ENCODE data around the gene FOXL2NB.
A peak's percentile ranks its signal among the peaks of the same experiment; 100 is the strongest.
"Not testable (repeated sequence)": the region's sequence is repeated elsewhere in the genome, so short reads cannot be mapped to it uniquely, and the experiment has no call there.

The FOXL2NB gene

DNA sequence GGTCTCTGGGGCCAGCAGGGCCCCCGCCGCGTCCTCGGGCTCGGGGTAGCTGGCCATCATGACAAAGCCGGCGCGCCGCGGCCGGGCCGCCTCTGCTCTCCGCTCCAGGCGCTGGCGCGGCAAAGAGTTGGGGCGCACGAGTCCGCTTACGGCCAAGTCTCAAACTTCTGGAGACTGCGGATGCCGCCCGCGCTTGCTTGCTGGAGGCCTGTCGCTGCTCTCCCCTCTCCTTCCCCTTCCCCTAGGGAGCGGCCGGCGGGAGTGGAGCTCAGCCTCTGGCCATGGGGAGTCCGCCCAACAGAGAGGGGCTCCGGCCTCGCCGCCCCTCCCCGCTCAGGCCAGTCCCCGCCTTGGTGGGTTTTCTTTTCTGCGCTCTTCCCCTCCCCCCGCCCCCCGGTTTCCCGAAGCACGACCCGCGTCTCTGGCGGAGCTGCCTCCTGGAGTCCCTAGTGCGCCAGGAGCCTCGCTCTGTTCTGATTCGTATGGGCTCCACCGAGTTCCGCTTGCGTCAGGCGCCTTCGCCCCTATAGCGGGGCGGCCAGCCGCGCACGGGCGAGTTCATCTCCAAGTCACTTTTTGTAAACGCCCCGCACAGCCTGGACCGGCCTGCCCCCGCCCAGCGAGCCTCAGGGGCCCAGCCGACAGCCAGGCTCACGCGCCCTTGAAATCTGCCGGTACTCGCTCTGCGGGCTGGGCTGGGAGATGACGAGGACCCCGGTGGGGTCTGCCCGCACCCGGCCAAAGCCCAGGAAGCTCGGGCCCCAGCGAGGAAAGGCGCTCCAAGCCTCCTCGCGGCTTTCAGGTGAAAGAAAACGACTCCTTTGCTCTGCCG is at the start of gene FOXL2NB, which contains the start of gene FOXL2:
TSS of gene FOXL2NB (plus strand) at position 555 of the 832 bp plus-strand sequence. CDS start at position 703, 148 bp downstream.
TSS of gene FOXL2 (minus strand) at position 475 of the 832 bp plus-strand sequence. CDS start at position 60, 415 bp downstream.
- DNase-seq = peak; percentile 34 to 37

DNA sequence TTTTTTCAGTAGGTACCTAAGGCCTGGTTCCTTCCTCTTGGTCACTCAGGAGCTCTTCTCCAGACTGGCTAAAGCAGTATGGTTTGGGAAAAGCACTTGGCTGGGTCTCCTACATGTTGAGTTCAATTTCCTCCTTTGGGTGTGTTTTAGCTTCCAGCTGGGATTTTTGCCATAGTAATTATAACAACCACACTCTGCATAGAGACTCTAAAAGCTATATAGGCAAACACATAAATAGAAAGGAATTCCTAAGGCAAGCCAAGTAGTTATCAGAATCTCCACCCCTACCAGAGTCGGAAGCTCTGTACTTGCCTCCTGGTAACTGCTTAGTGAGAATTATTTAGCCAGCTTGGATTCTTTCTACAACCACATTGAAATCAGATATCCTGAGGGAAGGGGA is 48.7 kb upstream of the FOXL2NB start:
- DNase-seq = no peak

DNA sequence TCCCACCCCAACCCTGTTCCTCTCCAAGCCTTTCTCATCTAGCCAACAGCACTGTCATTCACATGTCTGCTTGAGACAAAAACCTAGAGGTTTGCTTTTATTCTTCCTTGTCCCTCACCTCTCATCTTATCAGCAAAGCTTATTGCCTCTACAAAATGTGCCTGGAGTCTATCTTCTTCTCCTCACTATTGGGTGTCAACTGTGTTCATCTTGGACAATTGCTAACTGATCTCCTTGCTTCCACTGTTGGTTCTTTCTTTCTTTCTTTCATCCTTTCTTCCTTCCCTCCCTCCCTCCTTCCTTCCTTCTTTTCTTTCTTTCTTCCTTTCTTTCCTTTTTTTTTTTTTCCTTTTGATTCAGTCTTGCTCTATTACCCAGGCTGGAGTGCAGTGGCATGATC is 48.3 kb upstream of the FOXL2NB start:
- no peak for DNase-seq

DNA sequence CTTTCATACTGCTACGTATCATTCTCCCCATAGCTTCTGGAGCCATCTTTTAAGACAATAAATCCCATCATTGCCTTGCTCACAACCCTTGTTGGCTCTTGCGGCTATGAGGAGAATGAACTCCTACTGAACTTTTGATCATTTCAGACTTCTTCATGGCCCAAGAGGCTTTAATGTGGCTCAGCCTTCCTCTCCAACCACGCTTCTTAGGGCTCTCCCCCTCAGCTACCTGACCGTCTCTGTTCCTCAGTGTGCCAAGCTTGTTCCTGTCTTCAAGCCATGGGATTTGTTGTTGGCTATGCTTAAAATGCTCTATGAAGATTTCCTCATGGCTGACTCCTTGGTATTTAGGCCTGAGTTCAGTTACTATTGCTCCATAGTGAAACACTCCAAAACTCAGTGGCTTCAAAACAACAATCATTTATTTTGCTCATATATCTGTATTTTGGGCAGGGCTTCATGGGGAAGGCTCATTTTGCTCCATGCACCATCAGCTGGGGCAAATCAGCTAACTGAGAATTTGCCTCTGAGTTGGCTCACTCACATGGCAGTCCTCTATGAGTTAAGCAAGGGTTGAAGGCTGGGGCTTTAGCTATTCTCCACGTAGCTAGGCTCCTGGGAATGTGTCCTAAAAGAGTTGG is 47.5 kb upstream of the FOXL2NB start:
- DNase-seq = no peak

DNA sequence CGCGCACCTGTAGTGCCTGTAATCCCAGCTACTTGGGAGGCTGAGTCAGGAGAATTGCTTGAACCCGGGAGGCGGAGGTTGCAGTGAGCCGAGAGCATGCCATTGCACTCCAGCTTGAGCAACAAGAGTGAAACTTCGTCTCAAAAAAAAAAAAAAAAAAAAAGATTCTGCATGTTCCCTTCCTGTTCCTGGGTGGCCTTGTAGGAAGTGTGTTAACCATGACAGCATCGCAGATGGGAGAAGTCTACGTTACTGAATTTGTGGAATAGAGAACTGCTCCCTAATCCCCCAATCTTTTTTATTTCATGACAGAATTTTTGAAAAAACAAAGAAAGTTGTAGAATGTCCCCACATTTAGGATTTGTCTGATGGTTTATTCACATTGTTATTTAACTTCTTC is 45.5 kb upstream of the FOXL2NB start:
- no peak for DNase-seq

DNA sequence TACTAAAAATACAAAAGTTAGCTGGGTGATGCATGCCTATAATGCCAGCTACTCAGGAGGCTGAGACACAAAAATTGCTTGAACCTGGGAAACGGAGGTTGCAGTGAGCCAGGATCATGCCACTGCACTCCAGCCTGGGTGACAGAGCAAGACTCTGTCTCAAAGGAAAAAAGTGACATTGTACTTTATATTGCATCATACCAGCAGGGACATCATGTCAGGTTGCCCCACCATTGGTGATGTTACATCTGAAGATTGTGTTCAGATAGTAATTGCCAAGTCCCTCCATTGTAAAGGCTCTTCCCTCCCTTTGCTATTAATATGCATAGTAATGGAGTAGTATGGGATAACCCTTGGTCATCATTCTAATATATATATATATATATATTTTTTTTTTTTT is 44.8 kb upstream of the FOXL2NB start:
- no peak for DNase-seq

DNA sequence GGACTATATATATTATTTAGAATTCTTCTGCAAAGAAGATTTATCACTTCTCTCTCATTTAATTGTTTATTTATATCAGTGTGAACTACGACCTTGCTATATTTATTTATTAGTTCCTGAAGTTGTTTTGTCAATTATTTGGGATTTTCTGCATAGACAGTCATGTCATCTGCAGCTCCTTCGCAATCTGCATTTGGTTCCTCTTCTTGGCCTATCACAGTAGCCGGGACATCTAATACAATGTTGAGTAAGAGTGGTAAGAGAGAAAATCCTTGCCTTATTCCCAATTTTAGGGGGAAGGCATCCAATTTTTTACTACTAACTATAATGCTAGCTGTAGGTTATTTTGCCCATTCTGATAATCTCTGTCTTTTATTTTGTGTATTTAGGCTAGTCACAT is 39.5 kb upstream of the FOXL2NB start:
- no peak for DNase-seq

DNA sequence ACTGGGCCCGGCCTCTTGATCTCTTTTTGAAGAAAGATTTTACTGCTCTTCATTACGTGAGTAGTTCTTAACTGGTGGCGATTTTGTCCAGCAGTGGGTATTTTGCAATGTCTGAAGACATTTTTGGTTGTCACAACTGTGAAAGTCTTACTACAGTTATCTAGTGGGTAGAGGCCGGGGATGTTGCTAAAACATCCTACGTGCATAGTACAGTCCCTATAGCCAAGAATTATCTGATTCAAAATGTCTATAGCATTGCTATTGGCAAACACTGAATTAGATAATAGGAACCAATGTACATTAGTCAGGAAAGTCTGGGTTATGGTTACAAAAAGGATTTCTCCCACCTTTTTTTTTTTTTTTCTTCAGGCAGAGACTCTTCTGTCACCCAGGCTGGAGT is 38.2 kb upstream of the FOXL2NB start:
- no peak for DNase-seq

DNA sequence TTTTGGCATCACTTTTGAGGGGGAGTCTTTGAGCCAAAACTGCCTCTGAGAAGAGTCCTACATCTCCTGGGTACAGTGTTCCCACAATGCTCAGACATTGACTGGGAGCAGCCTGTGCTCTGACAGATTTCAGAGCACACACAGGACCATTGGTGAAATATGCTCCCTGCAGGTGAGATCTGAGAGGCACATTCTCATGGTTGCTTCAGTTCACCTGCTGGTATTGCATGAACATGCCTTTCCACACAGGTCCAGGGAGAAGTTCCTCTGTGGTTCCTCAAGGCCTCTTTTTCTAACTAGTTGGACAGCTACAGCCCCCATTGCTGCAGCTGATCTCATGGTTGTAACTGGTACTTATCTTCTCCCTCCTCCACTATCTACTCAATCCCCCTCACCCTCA is 37.1 kb upstream of the FOXL2NB start:
- DNase-seq = no peak

DNA sequence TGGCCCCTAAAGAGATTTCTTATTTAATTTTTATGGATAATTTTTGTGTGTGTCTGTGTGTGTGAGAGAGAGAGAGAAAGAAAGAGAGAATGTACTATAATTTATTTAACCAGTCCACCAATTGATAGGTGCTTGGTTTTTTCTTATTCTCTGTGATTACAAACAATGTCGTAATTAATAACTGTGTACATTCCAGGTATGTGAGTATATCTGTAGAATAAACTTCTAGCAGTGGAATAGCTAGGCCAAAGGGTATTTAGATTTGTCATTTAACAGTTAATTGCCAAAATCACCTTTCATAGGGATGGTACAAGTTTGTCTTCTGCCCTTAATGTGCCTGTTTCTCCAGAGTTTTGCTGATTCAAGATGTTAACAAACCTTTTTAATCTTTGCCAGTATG is 35.4 kb upstream of the FOXL2NB start:
- no peak for DNase-seq

DNA sequence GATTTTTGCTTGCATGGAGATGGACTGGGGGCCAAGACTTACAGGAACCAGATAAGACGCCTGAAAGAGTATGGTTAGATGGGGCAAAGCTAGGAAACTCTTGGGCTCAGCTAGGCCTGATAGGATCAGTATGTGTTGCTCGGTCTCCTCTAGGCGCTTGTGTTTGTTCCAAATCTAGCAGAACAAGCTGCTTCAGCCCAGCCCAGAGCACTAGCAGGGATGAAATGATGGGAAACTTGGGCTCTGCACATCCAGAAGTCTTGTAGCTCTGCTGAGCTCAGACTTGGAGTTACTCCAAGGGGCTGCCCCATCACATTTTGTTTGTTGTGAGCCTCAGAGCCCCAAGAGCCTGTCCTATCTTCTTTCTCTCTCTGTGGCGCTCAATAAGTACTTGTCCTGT is 34.8 kb upstream of the FOXL2NB start:
- no peak for DNase-seq

DNA sequence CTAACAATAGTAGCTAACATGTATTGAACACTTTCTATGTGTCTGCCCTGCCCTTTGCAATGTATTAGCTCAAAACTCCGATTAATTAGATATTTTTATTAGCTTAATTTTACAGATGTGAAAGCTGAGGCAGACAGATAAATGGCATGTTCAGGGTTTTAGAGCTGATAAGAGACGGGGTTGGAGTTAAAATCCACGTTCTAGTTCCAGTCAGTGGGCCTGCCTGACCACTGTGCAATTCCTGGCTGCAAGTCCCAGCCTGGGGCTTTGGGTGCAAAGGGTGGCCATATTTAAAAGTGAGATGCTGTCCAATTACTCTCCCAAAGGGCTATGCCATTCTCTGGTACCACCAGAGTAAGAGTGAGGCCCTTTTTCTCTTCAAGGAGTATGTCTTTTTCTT is 33.3 kb upstream of the FOXL2NB start:
- DNase-seq = no peak

DNA sequence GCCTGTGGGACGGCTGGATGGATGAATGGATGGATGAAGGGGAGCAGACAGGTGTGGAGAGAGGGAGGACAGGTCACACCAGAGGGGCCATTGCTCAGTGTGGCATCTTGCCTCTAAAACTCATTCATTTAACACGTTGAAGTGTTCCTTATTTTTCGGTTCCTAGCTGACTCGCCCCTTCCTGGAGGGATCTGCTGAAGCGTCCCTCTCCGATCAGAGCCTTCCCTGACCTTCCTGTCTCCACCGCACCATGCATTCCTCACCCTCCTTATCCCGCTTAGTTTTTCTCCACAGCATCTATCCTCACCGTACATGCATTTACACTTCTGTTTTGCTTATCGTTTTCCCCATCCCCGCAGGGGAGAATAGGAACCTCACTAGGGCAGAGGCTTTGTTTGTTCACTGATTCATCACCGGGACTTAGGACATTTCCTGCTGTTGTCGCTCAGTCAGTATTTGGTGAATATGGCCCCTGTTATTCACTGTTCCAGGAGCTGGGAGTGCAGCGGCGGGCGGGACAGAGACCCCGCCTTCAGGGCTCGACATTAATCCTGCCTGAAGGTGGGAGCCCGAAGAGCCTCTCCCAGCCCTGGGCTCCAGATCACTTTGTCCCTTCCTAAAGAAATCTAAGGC is 32.0 kb upstream of the FOXL2NB start:
- DNase-seq = no peak

DNA sequence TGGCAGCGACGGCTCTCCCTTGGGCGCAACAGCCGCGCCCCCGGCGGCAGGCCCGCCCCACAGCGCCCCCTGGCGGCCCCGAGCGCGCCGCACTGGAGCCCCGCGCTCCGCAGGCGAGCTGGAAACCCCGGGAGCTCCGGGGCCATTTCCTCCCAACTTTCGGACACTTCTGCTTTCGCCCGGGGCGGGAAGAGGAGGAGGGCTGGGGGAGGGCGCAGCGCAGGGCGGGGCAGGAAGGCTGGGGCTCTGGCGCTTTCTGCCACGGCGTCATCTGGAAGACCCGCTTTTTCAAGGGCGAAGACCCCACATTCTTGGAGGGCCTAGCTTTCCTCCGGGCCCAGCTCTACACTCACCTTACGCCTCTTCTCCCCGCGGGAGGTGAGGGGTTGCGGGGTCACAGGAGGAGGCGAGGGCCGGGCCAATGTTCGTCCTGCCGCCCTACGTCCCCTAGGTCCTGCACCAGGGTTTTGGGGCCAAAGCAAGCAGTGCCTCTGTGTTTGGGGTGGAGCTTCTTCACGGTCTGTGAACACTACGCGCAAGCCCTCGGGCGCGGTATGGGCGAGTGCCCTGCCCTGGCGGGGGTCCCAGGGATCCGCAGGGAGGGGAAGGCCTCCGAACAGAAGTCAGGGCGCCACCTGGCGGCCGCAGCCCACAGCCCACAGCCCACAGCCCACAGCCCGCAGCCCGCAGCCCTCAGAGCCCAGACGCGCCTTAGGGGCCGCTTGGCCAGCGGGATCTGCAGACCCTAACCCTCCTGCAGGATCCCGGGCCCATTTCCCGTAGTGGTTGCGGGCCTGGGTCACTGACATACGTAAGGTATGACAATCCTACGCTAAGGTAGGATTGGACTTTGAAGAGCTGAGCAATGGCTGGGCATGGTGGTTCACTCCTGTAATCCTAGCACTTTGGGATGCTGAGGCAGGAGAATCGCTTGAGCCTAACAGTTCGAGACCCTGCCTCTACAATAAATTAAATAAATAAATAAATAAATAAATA is 31.2 kb upstream of the FOXL2NB start:
- DNase-seq = peak; percentile 87

DNA sequence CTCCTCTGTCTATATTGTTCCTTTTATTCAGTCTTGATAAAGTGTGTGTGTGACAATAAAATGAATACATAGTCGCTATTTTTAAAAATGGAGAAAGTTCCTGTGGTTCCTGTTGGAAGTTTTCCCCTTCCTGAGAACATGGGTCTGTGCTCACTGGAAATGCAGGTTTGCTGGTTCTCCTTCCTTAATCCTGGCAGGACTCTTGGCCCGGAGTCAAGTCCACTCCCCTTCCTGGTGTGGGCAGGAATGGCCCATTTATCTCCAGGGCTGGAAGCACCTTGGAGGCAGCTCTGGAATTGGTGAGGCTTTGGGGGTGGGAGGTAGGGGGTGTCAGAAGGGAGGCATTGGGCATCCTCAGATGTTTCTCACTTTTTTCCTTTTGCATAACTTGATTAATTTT is 30.2 kb upstream of the FOXL2NB start:
- no peak for DNase-seq

DNA sequence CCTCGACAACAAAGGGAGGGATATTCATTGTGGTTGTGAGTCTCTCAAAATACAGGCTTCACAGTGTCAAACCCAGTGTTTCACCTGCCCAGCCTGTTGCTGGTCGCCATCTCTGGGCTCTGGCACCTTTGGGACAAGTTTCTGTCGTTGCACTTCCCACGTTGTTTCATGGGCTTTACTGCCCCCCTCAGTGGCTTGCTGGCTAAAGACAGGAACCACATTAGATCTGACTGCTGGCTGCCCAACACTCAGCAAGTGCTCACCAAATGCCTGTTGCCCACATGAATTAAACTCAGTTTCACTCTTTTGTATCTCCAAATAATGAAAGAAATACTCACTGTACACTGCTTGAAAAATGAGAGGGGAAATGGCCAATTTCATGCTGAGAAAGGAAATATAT is 27.7 kb upstream of the FOXL2NB start:
- no peak for DNase-seq

DNA sequence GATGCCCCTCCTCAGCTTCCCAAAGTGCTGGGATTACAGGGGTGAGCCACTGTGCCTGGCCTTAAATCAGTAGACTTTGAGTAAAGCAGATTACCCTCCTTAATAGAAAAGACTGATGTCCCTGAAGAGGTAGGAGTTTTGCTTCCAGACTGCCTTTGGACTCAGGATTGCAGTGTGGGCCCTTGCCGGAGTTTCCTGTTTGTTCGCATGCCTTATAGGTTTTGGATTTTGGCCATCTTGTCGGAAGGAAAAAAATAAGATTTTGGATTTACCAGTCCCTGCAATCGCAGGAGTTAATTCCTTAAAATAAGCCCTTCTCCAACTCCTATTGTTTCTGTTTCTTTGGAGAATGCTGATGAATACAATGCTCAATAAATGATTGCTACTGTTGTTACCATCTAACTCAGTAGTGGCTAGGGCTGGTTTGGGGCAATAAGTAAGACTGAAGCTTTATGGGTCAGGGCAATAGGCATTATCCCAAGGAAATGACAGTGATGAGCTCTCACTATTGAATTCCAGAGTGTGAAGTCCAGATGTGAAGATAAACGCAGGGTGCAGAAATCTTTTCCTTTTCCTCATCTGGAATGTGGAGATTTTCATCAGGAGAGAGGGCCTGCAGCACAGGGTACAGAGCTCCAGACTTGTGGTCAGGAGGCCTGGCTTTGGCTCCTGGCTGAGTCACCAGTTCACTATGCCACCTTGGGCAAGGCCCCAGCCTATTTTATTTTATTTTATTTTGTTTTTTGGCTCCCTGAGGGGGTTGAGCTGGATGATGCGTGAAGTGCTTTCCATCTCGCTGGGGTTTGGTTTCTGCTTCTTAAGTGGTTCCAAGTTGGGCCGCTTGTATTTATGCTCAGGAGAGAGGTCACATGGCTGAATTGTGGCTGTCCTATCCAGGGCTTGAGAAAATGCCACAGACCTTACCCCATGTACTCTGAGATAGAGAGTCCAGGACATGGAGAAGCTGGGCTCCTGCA is 25.4 kb upstream of the FOXL2NB start:
- no peak for DNase-seq

DNA sequence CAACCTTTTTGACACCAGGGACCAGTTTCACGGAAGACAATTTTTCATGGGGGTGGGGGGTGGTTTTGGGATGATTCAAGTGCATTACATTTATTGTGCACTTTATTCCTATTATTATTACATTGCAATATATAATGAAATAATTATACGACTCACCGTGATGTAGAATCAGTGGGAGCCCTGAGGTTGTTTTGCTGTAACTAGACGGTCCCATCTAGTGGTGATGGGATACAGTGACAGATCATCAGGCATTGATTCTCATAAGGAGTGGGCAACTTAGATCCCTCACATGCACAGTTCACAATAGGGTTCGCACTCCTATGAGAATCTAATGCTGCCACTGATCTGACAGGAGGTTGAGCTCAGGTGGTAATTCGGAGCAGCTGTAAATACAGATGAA is 24.6 kb upstream of the FOXL2NB start:
- not testable (repeated sequence) for DNase-seq

DNA sequence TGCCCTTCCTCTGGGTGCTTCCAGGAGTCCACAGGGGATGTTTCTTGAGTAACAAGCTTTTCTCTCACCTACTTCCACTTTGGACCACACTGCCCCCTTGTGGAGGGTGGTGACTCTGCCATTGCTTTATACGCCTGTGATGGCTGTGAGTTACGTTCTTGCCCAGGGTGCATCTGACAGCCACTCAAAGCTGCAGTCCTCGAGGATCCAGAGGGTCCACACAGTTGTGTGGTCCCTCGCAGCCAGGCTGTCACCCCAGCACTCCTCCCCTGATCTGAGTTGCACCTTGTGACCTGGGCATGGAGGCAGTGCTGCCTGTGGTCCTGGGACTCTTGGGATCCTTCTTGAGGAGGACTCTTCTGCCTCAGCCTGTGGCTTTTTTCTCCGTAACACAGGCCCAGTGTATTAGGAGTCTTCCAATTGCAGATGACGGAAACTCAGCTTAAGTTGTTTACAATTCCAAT is 23.5 kb upstream of the FOXL2NB start:
- DNase-seq = peak; percentile 88 to 91

DNA sequence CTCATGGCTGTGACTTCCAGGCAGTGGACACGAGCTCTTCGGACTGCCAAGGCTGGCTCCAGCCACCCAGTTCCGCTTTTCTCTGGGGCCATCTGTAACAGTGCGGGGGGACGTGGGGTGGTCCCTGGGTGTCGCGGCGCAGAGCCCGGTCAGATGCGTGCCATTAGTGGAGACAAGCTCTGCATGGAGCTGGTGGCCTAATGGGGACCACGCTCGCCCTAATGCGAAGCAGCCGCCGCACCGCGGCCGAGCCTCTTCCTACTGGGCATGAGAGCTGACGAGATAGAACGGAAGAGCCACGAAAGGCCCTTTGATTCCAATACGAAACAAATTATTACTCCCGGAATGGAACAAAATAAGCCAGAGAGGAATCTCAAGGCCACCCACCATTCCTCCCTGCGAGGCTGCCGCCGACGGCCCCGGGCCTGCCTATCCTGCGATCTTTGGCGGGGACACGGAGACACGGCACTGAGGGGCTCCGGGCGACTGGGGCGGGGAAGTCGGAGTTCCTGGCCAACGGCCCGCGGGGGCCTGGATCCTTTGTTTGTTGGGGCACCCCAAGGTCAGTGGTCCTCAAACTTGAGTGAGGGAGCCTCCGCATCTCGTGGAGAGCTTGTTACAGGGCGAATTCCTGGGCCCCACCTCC is 18.2 kb upstream of the FOXL2NB start:
- DNase-seq = no peak
